Activated CD8-positive, alpha-beta T cell treated with anti-CD3 and anti-CD28 coated beads for 36 hours (primary cell): ENCODE results near the gene SMARCA1. TPM values are rescaled to one million over a fixed set of nuclear protein-coding genes. Genes with fewer than 3 reads are reported as not detected.
"Not testable (repeated sequence)": the region's sequence is repeated elsewhere in the genome, so short reads cannot be mapped to it uniquely, and the experiment has no call there.

Experiments used
- ATAC-seq: fragments of 200-7000 bp; cut with Tn5 transposase; one replicate; pipeline ENCODE4 v1.10.0; 2021; ENCODE audit warnings: mild to moderate bottlenecking, moderate library complexity
- CTCF ChIA-PET: fragments of 350-600 bp; sonication (Branson Sonifier 250); formaldehyde crosslinking; loops from one replicate; lab custom pipeline; 2021; ENCODE audit warnings: antibody characterized with exemption; lab: Charles Lee
- POLR2A ChIA-PET: fragments of 350-600 bp; sonication (Branson Sonifier 250); formaldehyde crosslinking; loops from one replicate; lab custom pipeline; 2021; ENCODE audit warnings: antibody characterized with exemption; lab: Charles Lee
- DNase-seq: peaks from one replicate; pipeline ENCODE4 v3.0.0-alpha.2; 2020
- H3K27ac Mint-ChIP-seq: one replicate; pipeline ENCODE4 v1.8.0; 2021; ENCODE audit warnings: mild to moderate bottlenecking, mixed read lengths
- H3K27me3 Mint-ChIP-seq: one replicate; pipeline ENCODE4 v1.8.0; 2021; ENCODE audit warnings: mixed read lengths
- H3K36me3 Mint-ChIP-seq: one replicate; pipeline ENCODE4 v1.8.0; 2021; ENCODE audit warnings: low read depth, mixed read lengths
- H3K4me1 Mint-ChIP-seq: one replicate; pipeline ENCODE4 v1.8.0; 2021; ENCODE audit warnings: low read depth, mixed read lengths
- H3K4me3 Mint-ChIP-seq: one replicate; pipeline ENCODE4 v1.8.0; 2021; ENCODE audit warnings: mild to moderate bottlenecking, moderate library complexity, mixed read lengths
- H3K9me3 Mint-ChIP-seq: one replicate; pipeline ENCODE4 v1.8.0; 2021; ENCODE audit warnings: mixed read lengths
- CTCF ChIP-seq: fragments of 200-600 bp; IDR thresholded peaks from one replicate; pipeline ENCODE4 v1.8.0; 2022; ENCODE audit warnings: antibody characterized with exemption, mild to moderate bottlenecking
- intact Hi-C: fragments of 100-400 bp; cut with micrococcal nuclease; formaldehyde crosslinking; loops from one replicate; pipeline ENCODE4 v1.10.0; 2022
- total RNA-seq, 2 experiments: library from RNA; stranded (reverse); gene quantifications; one replicate each; pipeline ENCODE4 v1.2.3, GENCODE V29; 2021

SMARCA1 gene
- total RNA-seq, 2 experiments from 2014 or later: 0.25 to 0.34 TPM

- no peak for ATAC-seq
Measured at GRCh38 chrX:129561453-129561852, 38.2 kb upstream of the SMARCA1 start.

GRCh38 chrX:129559783-129560182 is 36.5 kb upstream of the SMARCA1 start:
- H3K4me3 Mint-ChIP-seq: no peak overlapping the region
- H3K27me3 Mint-ChIP-seq: no peaks in the 10 kb centered on the region
- no peaks in the 10 kb centered on the region for H3K9me3 Mint-ChIP-seq
- DNase-seq (no peak), ATAC-seq (no peak)
- peaks cover 12% of the 10 kb centered on the region for H3K36me3 Mint-ChIP-seq
- ChIA-PET POLR2A (no interaction called here), CTCF (no interaction called here)
- TF ChIP-seq CTCF: no peak
- no peaks in the 10 kb centered on the region for H3K4me1 Mint-ChIP-seq
- intact Hi-C loops: no loop called here
- H3K27ac Mint-ChIP-seq: no peak overlapping the region

More at GRCh38 chrX:129561453-129561852, 38.2 kb upstream of the SMARCA1 start:
- H3K4me3 Mint-ChIP-seq: no peak overlapping the region
- H3K27me3 Mint-ChIP-seq: no peaks in the 10 kb centered on the region
- no peaks in the 10 kb centered on the region for H3K9me3 Mint-ChIP-seq
- intact Hi-C loops: no loop called here
- H3K4me1 Mint-ChIP-seq: peaks cover 10% of the 10 kb centered on the region
- ChIA-PET POLR2A (no interaction called here), CTCF (no interaction called here)
- no peak for TF ChIP-seq CTCF
- peaks cover 17% of the 10 kb centered on the region for H3K36me3 Mint-ChIP-seq
- no peak for DNase-seq
- H3K27ac Mint-ChIP-seq: no peak overlapping the region

GRCh38 chrX:129557844-129558480 is 34.7 kb upstream of the SMARCA1 start:
- ATAC-seq: no peak

GRCh38 chrX:129556806-129557315 is 33.6 kb upstream of the SMARCA1 start:
- H3K27me3 Mint-ChIP-seq: no peaks in the 10 kb centered on the region
- ATAC-seq: no peak
- CTCF ChIA-PET: interaction anchor here (1.1 kb wide), 1 partner anchor 12 kb away, joined by 3 read pairs; no protein-coding TSS in a partner anchor
- no peaks in the 10 kb centered on the region for H3K4me1 Mint-ChIP-seq
- POLR2A ChIA-PET: no interaction called here
- no peak for TF ChIP-seq CTCF
- intact Hi-C loops: no loop called here
- H3K36me3 Mint-ChIP-seq: peaks cover 2% of the 10 kb centered on the region
- H3K9me3 Mint-ChIP-seq: no peaks in the 10 kb centered on the region
- DNase-seq: no peak
- no peak overlapping the region for H3K27ac Mint-ChIP-seq
- no peak overlapping the region for H3K4me3 Mint-ChIP-seq

More at GRCh38 chrX:129557844-129558480, 34.7 kb upstream of the SMARCA1 start:
- H3K4me3 Mint-ChIP-seq: no peak overlapping the region
- no peaks in the 10 kb centered on the region for H3K9me3 Mint-ChIP-seq
- ChIA-PET CTCF (interaction anchor here (1.1 kb wide), 1 partner anchor 11 kb away, joined by 3 read pairs; no protein-coding TSS in a partner anchor), POLR2A (no interaction called here)
- H3K27me3 Mint-ChIP-seq: no peaks in the 10 kb centered on the region
- TF ChIP-seq CTCF: no peak
- H3K4me1 Mint-ChIP-seq: no peaks in the 10 kb centered on the region
- intact Hi-C loops: no loop called here
- no peak for DNase-seq
- peaks cover 10% of the 10 kb centered on the region for H3K36me3 Mint-ChIP-seq
- no peak overlapping the region for H3K27ac Mint-ChIP-seq

- POLR2A ChIA-PET, DNase-seq, H3K27me3 Mint-ChIP-seq, CTCF ChIA-PET, H3K9me3 Mint-ChIP-seq, H3K4me1 Mint-ChIP-seq, ATAC-seq, H3K27ac Mint-ChIP-seq, H3K36me3 Mint-ChIP-seq, intact Hi-C loops, H3K4me3 Mint-ChIP-seq: not testable (repeated sequence)
Measured at GRCh38 chrX:129554816-129555215, 31.5 kb upstream of the SMARCA1 start.
